GM04504 (cell line): Measurements from ENCODE around the gene EIF4A3.
"Not testable (repeated sequence)": the region's sequence is repeated elsewhere in the genome, so short reads cannot be mapped to it uniquely, and the experiment has no call there.

Experiments
- DNase-seq: peaks from one replicate; pipeline ENCODE4 v3.0.0-alpha.2; 2012; ENCODE audit warnings: low read depth

Gene EIF4A3

GRCh38 chr17:80173126-80173525 is 26.2 kb upstream of the EIF4A3 start:
- DNase-seq: no peak

GRCh38 chr17:80171681-80172080 is 24.8 kb upstream of the EIF4A3 start:
- no peak for DNase-seq

GRCh38 chr17:80169784-80170500 is 23.0 kb upstream of the EIF4A3 start, which contains the start of gene CARD14:
CARD14 (plus strand) TSS chr17:80170030; CDS start chr17:80181439, 11,409 bp downstream.
- DNase-seq: no peak

- DNase-seq: no peak
These were observed 22.2 kb upstream of the EIF4A3 start for GRCh38 chr17:80169107-80169506.

- no peak for DNase-seq
These were observed 21.4 kb upstream of the EIF4A3 start for GRCh38 chr17:80168371-80168770.

- DNase-seq: no peak
These were observed 19.5 kb upstream of the EIF4A3 start for GRCh38 chr17:80166446-80166845.

- DNase-seq: no peak
These were observed 17.3 kb upstream of the EIF4A3 start for GRCh38 chr17:80164185-80164584.

- DNase-seq: no peak
These were observed 16.4 kb upstream of the EIF4A3 start for GRCh38 chr17:80163336-80163735.

GRCh38 chr17:80160536-80160935 is 13.6 kb upstream of the EIF4A3 start:
- no peak for DNase-seq

GRCh38 chr17:80158846-80159245 is 11.9 kb upstream of the EIF4A3 start:
- DNase-seq: no peak

GRCh38 chr17:80155600-80155999 is 8.7 kb upstream of the EIF4A3 start:
- DNase-seq: not testable (repeated sequence)

GRCh38 chr17:80154166-80154565 is 7.2 kb upstream of the EIF4A3 start:
- DNase-seq: no peak

- DNase-seq: no peak
These were observed 6.1 kb upstream of the EIF4A3 start for GRCh38 chr17:80153004-80153403.

GRCh38 chr17:80152081-80152702 is 5.3 kb upstream of the EIF4A3 start:
- no peak for DNase-seq

- peak; percentile 48 for DNase-seq
These were observed 4.4 kb upstream of the EIF4A3 start for GRCh38 chr17:80151333-80151732.

GRCh38 chr17:80146121-80147034 is 550 bp downstream of the EIF4A3 start:
- DNase-seq: no peak

GRCh38 chr17:80145076-80146075 is 1.6 kb downstream of the EIF4A3 start:
- DNase-seq: no peak

GRCh38 chr17:80142929-80143328 is 4.0 kb downstream of the EIF4A3 start:
- DNase-seq: no peak

GRCh38 chr17:80141463-80142165 is 5.3 kb downstream of the EIF4A3 start:
- DNase-seq: no peak

- no peak for DNase-seq
These were observed 8.0 kb downstream of the EIF4A3 start for GRCh38 chr17:80138856-80139426.
